Neutrophil (primary cell): ENCODE measurements around the gene COL5A2.

Experiments used
- H3K27ac ChIP-seq: fragments of 200-600 bp; sonication (generic); 2 replicates; pipeline ENCODE4 v1.5.1; 2016; ENCODE audit warnings: mild to moderate bottlenecking, moderate library complexity
- H3K27me3 ChIP-seq: fragments of 200-600 bp; sonication (generic); 2 replicates; pipeline ENCODE4 v1.6.0; 2016; ENCODE audit warnings: mild to moderate bottlenecking
- H3K36me3 ChIP-seq: fragments of 200-600 bp; sonication (generic); 2 replicates; pipeline ENCODE4 v1.5.1; 2017
- H3K4me1 ChIP-seq, 2 experiments: fragments of 200-600 bp in 1 of 2; sonication (generic) in 1 of 2; 1 replicate in 1 of 2; 2 replicates in 1 of 2; pipeline versions ENCODE4 v1.5.1 to v1.6.1; 2013 to 2016; ENCODE audit warnings: low read depth in 1 of 2, low read length in 1 of 2, mild to moderate bottlenecking in 1 of 2, moderate library complexity in 1 of 2; ENCODE audit not compliant: control insufficient read depth in 1 of 2, insufficient read depth in 1 of 2
- H3K4me3 ChIP-seq, 2 experiments: fragments of 200-600 bp in 1 of 2; sonication (generic) in 1 of 2; 1 replicate in 1 of 2; 2 replicates in 1 of 2; pipeline ENCODE4 v1.5.1; 2013 to 2016; ENCODE audit warnings: low read depth in 1 of 2, low read length in 1 of 2, mild to moderate bottlenecking in 1 of 2, moderate library complexity in 1 of 2
- H3K9me3 ChIP-seq: fragments of 200-600 bp; sonication (generic); 2 replicates; pipeline ENCODE4 v1.5.1; 2016
- CTCF ChIP-seq: fragments of 200-600 bp; sonication (generic); IDR thresholded peaks from 2 replicates; pipeline ENCODE4 v1.5.1; 2016; ENCODE audit warnings: antibody characterized with exemption

COL5A2 gene

GRCh38 chr2:189218236-189218635 is 38.7 kb upstream of the COL5A2 start:
- Histone ChIP-seq H3K27me3 (no peaks in the 10 kb centered on the region), H3K4me1 (no peaks in the 10 kb centered on the region), H3K27ac (no peak overlapping the region), H3K9me3 (no peaks in the 10 kb centered on the region), H3K4me3 (no peak overlapping the region), H3K36me3 (no peaks in the 10 kb centered on the region)
- TF ChIP-seq CTCF = no peak

- Histone ChIP-seq H3K4me1 (no peaks in the 10 kb centered on the region), H3K9me3 (no peaks in the 10 kb centered on the region), H3K4me3 (no peak overlapping the region), H3K36me3 (no peaks in the 10 kb centered on the region), H3K27ac (no peak overlapping the region), H3K27me3 (no peaks in the 10 kb centered on the region)
- no peak for TF ChIP-seq CTCF
Observed at GRCh38 chr2:189217541-189217940, 38.0 kb upstream of the COL5A2 start.

- no peaks in the 10 kb centered on the region for H3K27me3 ChIP-seq
- no peaks in the 10 kb centered on the region for H3K36me3 ChIP-seq
Observed at GRCh38 chr2:189217051-189217450, 37.5 kb upstream of the COL5A2 start.

GRCh38 chr2:189214484-189214883 is 34.9 kb upstream of the COL5A2 start:
- no peak overlapping the region for H3K4me3 ChIP-seq
- TF ChIP-seq CTCF = no peak
- H3K36me3 ChIP-seq = no peaks in the 10 kb centered on the region
- no peak overlapping the region for H3K27ac ChIP-seq
- no peaks in the 10 kb centered on the region for H3K4me1 ChIP-seq
- H3K27me3 ChIP-seq = no peaks in the 10 kb centered on the region
- H3K9me3 ChIP-seq = no peaks in the 10 kb centered on the region

More at GRCh38 chr2:189217051-189217450, 37.5 kb upstream of the COL5A2 start:
- no peaks in the 10 kb centered on the region for H3K4me1 ChIP-seq
- no peak overlapping the region for H3K4me3 ChIP-seq
- H3K9me3 ChIP-seq = no peaks in the 10 kb centered on the region
- TF ChIP-seq CTCF = no peak
- no peak overlapping the region for H3K27ac ChIP-seq

GRCh38 chr2:189213250-189213649 is 33.7 kb upstream of the COL5A2 start:
- H3K9me3 ChIP-seq = no peaks in the 10 kb centered on the region
- H3K36me3 ChIP-seq = no peaks in the 10 kb centered on the region
- TF ChIP-seq CTCF = no peak

More at GRCh38 chr2:189213250-189213649, 33.7 kb upstream of the COL5A2 start:
- Histone ChIP-seq H3K4me3 (no peak overlapping the region), H3K4me1 (no peaks in the 10 kb centered on the region), H3K27me3 (no peaks in the 10 kb centered on the region), H3K27ac (no peak overlapping the region)
